HG03469 (cell line): ENCODE results near the gene CAPN1.

Source experiments
- ATAC-seq: cut with Tn5 transposase; IDR thresholded peaks from one replicate; pipeline ENCODE4 v1.9.1; 2021; ENCODE audit warnings: mild to moderate bottlenecking, moderate library complexity, moderate number of reproducible peaks; ENCODE audit not compliant: unreplicated experiment

The CAPN1 gene

DNA sequence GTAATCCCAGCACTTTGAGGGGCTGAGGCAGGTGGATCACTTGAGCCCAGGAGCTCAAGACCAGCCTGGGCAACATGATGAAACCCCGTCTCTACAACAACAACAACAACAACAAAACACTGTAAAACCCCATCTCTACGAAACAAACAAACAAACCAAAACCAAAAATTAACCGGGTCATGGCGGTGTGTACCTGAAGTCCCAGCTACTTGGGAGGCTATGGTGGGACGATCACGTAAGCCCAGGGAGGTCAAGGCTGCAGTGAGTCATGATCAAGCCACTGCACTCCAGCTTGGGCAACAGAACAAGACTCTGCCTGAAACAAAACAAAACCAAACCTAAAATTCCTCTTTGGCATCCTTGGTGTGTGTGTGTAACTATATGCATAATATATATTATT lies 73.0 kb downstream of the CAPN1 start:
- ATAC-seq: no peak

DNA sequence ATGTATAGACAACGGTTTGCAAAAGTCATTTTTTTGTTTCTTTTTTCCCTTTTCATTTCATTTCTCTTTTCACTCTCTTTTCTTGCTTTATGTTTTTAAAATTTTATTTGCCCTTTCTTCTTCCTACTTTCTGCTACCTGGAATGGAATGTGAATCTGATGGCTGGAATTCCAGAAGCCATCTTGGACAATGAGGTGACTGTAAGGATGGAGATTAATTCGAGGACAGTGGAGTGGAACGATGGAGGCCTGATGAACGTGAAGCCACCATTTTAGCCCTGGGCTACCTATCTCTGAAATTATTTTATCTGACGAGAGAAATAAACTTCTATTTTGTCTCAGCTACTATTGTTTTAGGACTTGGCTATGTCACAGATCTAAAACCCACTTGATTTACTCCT lies 77.3 kb downstream of the CAPN1 start:
- no peak for ATAC-seq

DNA sequence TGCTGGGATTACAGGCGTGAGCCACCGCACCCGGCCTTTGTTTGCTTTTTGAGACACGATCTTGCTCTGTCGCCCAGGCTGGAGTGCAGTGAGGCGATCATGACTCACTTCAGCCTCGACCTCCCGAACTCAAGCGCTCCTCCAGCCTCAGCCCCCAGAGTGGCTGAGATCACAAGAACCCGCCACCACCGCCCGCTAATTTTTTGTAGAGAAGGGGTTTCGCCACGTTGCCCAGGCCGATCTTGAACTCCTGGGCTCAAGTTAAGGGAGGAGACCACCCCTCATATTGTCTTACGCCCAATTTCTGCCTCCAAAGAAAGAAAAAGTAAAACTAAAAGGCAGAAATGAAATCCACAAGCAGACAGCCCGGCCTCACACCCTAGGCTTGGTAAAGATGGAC lies 78.6 kb downstream of the CAPN1 start:
- ATAC-seq: no peak

DNA sequence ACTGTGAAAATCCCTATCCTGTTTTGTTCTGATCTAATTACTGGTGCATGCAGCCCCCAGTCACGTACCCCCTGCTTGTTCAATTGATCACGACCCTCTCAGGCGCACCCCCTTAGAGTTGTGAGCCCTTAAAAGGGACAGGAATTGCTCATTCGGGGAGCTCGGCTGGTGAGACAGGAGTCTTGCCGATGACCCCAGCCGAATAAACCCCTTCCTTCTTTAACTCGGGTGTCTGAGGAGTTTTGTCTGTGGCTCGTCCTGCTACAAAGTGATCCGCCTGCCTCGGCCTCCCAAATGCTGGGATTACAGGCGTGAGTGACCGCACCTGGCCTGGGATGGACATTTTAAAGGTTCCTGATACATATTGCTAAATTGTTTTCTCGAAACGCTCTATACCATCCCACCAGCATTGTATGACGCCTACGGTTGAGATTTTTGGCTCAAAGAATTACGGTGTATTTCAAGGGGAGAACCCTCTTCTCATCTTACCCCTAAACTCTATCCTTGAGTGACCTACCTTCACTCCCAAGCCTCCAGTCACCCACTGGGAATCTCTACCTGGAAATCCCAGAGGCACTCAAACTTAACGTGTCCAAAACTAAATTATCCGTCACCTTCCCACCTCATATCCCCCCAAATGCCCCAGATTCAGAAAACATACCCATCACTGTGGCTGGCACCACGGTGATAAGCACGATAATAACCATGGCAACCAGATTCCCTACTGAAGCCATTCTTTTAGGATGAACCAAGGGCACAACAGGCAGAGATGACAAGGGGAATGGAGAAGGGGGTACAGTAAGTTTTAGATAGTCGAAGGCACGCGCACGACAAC lies 79.2 kb downstream of the CAPN1 start:
- no peak for ATAC-seq
